H9 (cell line): Measurements from ENCODE around the gene STARD7. TPM values are rescaled to one million over a fixed set of nuclear protein-coding genes. Genes with fewer than 3 reads are reported as not detected.

Experiments
- DNase-seq: peaks from one replicate; pipeline ENCODE4 v3.0.0-alpha.2; 2017
- H2AFZ ChIP-seq: one replicate; pipeline ENCODE4 v1.6.1; 2013; ENCODE audit warnings: mild to moderate bottlenecking, low read length, control low read depth, moderate library complexity
- H2AK5ac ChIP-seq: 2 replicates; pipeline ENCODE4 v1.6.1; 2013; ENCODE audit warnings: low read length, control low read depth, mixed read lengths; ENCODE audit not compliant: insufficient read length
- H2BK120ac ChIP-seq: one replicate; pipeline ENCODE4 v1.6.1; 2013; ENCODE audit warnings: low read depth, mild to moderate bottlenecking, low read length, control low read depth, inconsistent platforms; ENCODE audit not compliant: poor library complexity, severe bottlenecking
- H2BK12ac ChIP-seq: 2 replicates; pipeline ENCODE4 v1.6.1; 2013; ENCODE audit warnings: low read length, control low read depth, mixed read lengths, low read depth; ENCODE audit not compliant: insufficient read length
- H2BK15ac ChIP-seq: 2 replicates; pipeline ENCODE4 v1.6.1; 2013; ENCODE audit warnings: low read depth, low read length, control low read depth
- H2BK20ac ChIP-seq: one replicate; pipeline ENCODE4 v1.6.1; 2013; ENCODE audit warnings: low read depth, mild to moderate bottlenecking, low read length, control low read depth, inconsistent platforms; ENCODE audit not compliant: poor library complexity, severe bottlenecking
- H2BK5ac ChIP-seq: 2 replicates; pipeline ENCODE4 v1.6.1; 2013; ENCODE audit warnings: low read length, control low read depth, mixed read lengths; ENCODE audit not compliant: insufficient read length
- H3K14ac ChIP-seq: 2 replicates; pipeline ENCODE4 v1.6.1; 2013; ENCODE audit warnings: low read length, control low read depth; ENCODE audit not compliant: insufficient read depth
- H3K18ac ChIP-seq: 2 replicates; pipeline ENCODE4 v1.6.1; 2013; ENCODE audit warnings: low read depth, mild to moderate bottlenecking, mixed read lengths, low read length, control low read depth; ENCODE audit not compliant: insufficient read length
- H3K23ac ChIP-seq: 2 replicates; pipeline ENCODE4 v1.6.1; 2013; ENCODE audit warnings: low read length, control low read depth, mixed read lengths, low read depth; ENCODE audit not compliant: insufficient read length
- H3K23me2 ChIP-seq: 2 replicates; pipeline ENCODE4 v1.6.1; 2013; ENCODE audit warnings: low read depth, mild to moderate bottlenecking, mixed read lengths, low read length, control low read depth; ENCODE audit not compliant: insufficient read length, poor library complexity, severe bottlenecking
- H3K27ac ChIP-seq: 2 replicates; pipeline ENCODE4 v1.5.1; 2013; ENCODE audit warnings: low read length, control low read depth, mixed read lengths, low read depth; ENCODE audit not compliant: insufficient read length
- H3K27me3 ChIP-seq: 2 replicates; pipeline ENCODE4 v1.6.1; 2013; ENCODE audit warnings: low read length, control low read depth, inconsistent platforms; ENCODE audit not compliant: insufficient read depth
- H3K4ac ChIP-seq: 2 replicates; pipeline ENCODE4 v1.6.1; 2013; ENCODE audit warnings: low read depth, mild to moderate bottlenecking, control low read depth, inconsistent platforms, low read length, moderate library complexity
- H3K4me1 ChIP-seq: 2 replicates; pipeline ENCODE4 v1.6.1; 2013; ENCODE audit warnings: low read length, control low read depth, inconsistent platforms; ENCODE audit not compliant: insufficient read depth
- H3K4me2 ChIP-seq: 2 replicates; pipeline ENCODE4 v1.6.1; 2013; ENCODE audit warnings: low read length, control low read depth, mixed read lengths; ENCODE audit not compliant: insufficient read length, insufficient read depth
- H3K56ac ChIP-seq: 2 replicates; pipeline ENCODE4 v1.6.1; 2013; ENCODE audit warnings: low read depth, mild to moderate bottlenecking, mixed read lengths, low read length, control low read depth; ENCODE audit not compliant: insufficient read length
- H3K79me1 ChIP-seq: 2 replicates; pipeline ENCODE4 v1.6.1; 2013; ENCODE audit warnings: low read depth, mild to moderate bottlenecking, moderate library complexity, low read length, control low read depth, inconsistent platforms; ENCODE audit not compliant: insufficient read depth, poor library complexity, severe bottlenecking
- H3K79me2 ChIP-seq: 2 replicates; pipeline ENCODE4 v1.6.1; 2013; ENCODE audit warnings: low read length, control low read depth, inconsistent platforms; ENCODE audit not compliant: insufficient read depth
- H3K9ac ChIP-seq: 2 replicates; pipeline ENCODE4 v1.6.1; 2013; ENCODE audit warnings: low read length, control low read depth, mixed read lengths; ENCODE audit not compliant: insufficient read length; ENCODE audit errors: extremely low read depth
- H3K9me3 ChIP-seq: one replicate; pipeline ENCODE4 v1.6.1; 2013; ENCODE audit warnings: low read depth, low read length, inconsistent platforms; ENCODE audit not compliant: control insufficient read depth
- H3T11ph ChIP-seq: one replicate; pipeline ENCODE4 v1.6.1; 2013; ENCODE audit warnings: mild to moderate bottlenecking, low read length, control low read depth, inconsistent platforms
- H4K20me1 ChIP-seq: one replicate; pipeline ENCODE4 v1.6.1; 2013; ENCODE audit not compliant: control insufficient read depth, insufficient read length, insufficient read depth
- H4K5ac ChIP-seq: 2 replicates; pipeline ENCODE4 v1.6.1; 2013; ENCODE audit warnings: low read depth, mild to moderate bottlenecking, mixed read lengths, low read length, control low read depth; ENCODE audit not compliant: insufficient read length
- H4K8ac ChIP-seq: replicated peaks from 2 replicates; pipeline ENCODE4 v1.6.1; 2013; ENCODE audit warnings: low read length, control low read depth, mixed read lengths, low read depth; ENCODE audit not compliant: insufficient read length
- H4K91ac ChIP-seq: 2 replicates; pipeline ENCODE4 v1.6.1; 2013; ENCODE audit warnings: low read depth, mild to moderate bottlenecking, moderate library complexity, mixed read lengths, low read length, control low read depth; ENCODE audit not compliant: insufficient read length
- H3K27ac Mint-ChIP-seq, 3 experiments: 2 replicates in 2 of 3; 3 replicates in 1 of 3; pipeline ENCODE4 v1.8.0; 2020 to 2021; ENCODE audit warnings: mixed read lengths in 3 of 3, mild to moderate bottlenecking in 1 of 3, moderate library complexity in 1 of 3
- H3K27me3 Mint-ChIP-seq: 2 replicates; pipeline ENCODE4 v1.8.0; 2021; ENCODE audit warnings: low read depth, mild to moderate bottlenecking, moderate library complexity, mixed read lengths
- H3K36me3 Mint-ChIP-seq, 3 experiments: 2 replicates in 2 of 3; 3 replicates in 1 of 3; pipeline ENCODE4 v1.8.0; 2020 to 2021; ENCODE audit warnings: low read depth in 3 of 3, mixed read lengths in 3 of 3; ENCODE audit not compliant: insufficient read depth in 1 of 3
- H3K4me1 Mint-ChIP-seq, 2 experiments: 2 replicates each; pipeline ENCODE4 v1.8.0; 2020; ENCODE audit warnings: mixed read lengths in 2 of 2
- H3K4me3 Mint-ChIP-seq, 2 experiments: 2 replicates in 1 of 2; 3 replicates in 1 of 2; pipeline ENCODE4 v1.8.0; 2020 to 2021; ENCODE audit warnings: mild to moderate bottlenecking in 2 of 2, mixed read lengths in 2 of 2, moderate library complexity in 1 of 2
- H3K9me3 Mint-ChIP-seq, 2 experiments: 2 replicates in 1 of 2; 3 replicates in 1 of 2; pipeline ENCODE4 v1.8.0; 2020; ENCODE audit warnings: mild to moderate bottlenecking in 2 of 2, mixed read lengths in 2 of 2, moderate library complexity in 1 of 2
- CTCF ChIP-seq: fragments of 200-600 bp; sonication (generic); conservative IDR thresholded peaks from 3 replicates; pipeline ENCODE4 v1.8.0; 2021; ENCODE audit warnings: antibody characterized with exemption, mild to moderate bottlenecking
- WGBS: extraction: QIAGEN DNeasy Blood & Tissue Kit; methylation state at CpG from one replicate; pipeline ENCODE4 v1.1.7; 2013; ENCODE audit warnings: missing lambda C conversion rate, low lambda C conversion rate, mixed read lengths; ENCODE audit not compliant: insufficient read length; ENCODE audit errors: extremely low coverage; 5-methylcytosine and 5-hydroxymethylcytosine counted together
- total RNA-seq: library from RNA; stranded (reverse); gene quantifications from 2 replicates; pipeline ENCODE4 v1.2.1, GENCODE V29; 2021

STARD7 gene
- total RNA-seq, 1 experiment from 2014 or later = 212 TPM

GRCh38 chr2:96202152-96202854 lies 6.3 kb downstream of the STARD7 start:
- Histone ChIP-seq H3K18ac (no peak overlapping the region), H2BK12ac (no peak overlapping the region), H3K4me2 (no peak overlapping the region), H4K20me1 (no peaks in the 10 kb centered on the region), H3K27me3 (no peaks in the 10 kb centered on the region), H3K14ac (no peak overlapping the region), H3K27ac (no peak overlapping the region), H2BK15ac (no peak overlapping the region), H3K9ac (no peak overlapping the region), H3K56ac (no peak overlapping the region), H3T11ph (no peak overlapping the region), H3K79me1 (peaks cover 4% of the 10 kb centered on the region), H2BK5ac (no peak overlapping the region), H4K5ac (no peak overlapping the region), H2AK5ac (no peak overlapping the region), H3K23ac (no peak overlapping the region), H3K23me2 (peaks cover 4% of the 10 kb centered on the region), H3K9me3 (no peaks in the 10 kb centered on the region), H3K4ac (no peak overlapping the region), H4K8ac (no peak overlapping the region), H2BK20ac (no peak overlapping the region), H2BK120ac (no peak overlapping the region), H2AFZ (no peak overlapping the region), H3K79me2 (peaks cover 65% of the 10 kb centered on the region), H3K4me1 (peaks cover 5% of the 10 kb centered on the region; the same call in 1 of the 2 replicates), H4K91ac (no peak overlapping the region)
- Mint-ChIP-seq H3K27ac (peak overlapping the region in 1 of 3 experiments; percentile 25; a peak in 2 of 7 replicates), H3K36me3 (peaks cover 9 to 13% (median 12%) of the 10 kb centered on the region in 3 experiments), H3K27me3 (no peaks in the 10 kb centered on the region), H3K4me3 (no peak overlapping the region), H3K4me1 (peaks cover 56 to 59% of the 10 kb centered on the region in 2 experiments), H3K9me3 (no peaks in the 10 kb centered on the region)
- WGBS = no CpG with 5 or more reads among the region's 4 CpGs
- no peak for TF ChIP-seq CTCF
- no peak for DNase-seq
